ENCODE results near the gene MAN2B2.

GRCh38 chr4:6621556-6621927, 46.6 kb downstream of the MAN2B2 start:
- TF ChIP-seq CTCF (IDR thresholded peaks at IDR 0.05 in 8 of 11, conservative IDR thresholded peaks at IDR 0.05 in 3 of 11) (no peak), POLR2AphosphoS5 (IDR thresholded peaks at IDR 0.05) (peak in 1 of 3 donors; percentile 32)
